ENCODE data around the gene MYBPHL. TPM values are rescaled to one million over a fixed set of nuclear protein-coding genes. Genes with fewer than 3 reads are reported as not detected.

Gene MYBPHL
- total RNA-seq, 2 donors from 2014 or later: not detected

DNA sequence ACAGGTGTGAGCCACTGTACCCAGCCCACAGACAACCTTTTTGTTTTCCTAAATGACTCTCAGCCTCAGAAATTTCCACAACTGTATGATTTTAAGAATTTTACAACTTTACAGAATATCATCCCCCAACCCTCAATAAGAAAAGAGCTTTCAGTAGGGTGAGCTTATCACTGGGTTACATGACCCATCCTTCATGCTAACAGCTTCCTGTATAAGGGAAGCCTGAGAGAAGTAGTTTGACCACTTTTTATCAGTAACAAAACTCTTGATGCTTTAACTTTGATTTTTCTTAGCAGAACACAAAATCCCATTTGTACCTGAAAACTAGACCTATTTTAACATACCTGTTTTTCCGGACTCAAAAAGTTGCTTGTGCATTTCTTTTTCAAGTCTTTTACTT lies 9.7 kb upstream of the MYBPHL start:
- Mint-ChIP-seq H3K9me3 (no peaks in the 10 kb centered on the region), H3K27me3 (ENCODE audit: insufficient read depth) (no peaks in the 10 kb centered on the region), H3K4me3 (no peak overlapping the region), H3K27ac (no peak overlapping the region), H3K36me3 (ENCODE audit: low read depth) (peaks cover 64% of the 10 kb centered on the region), H3K4me1 (peaks cover 5% of the 10 kb centered on the region)
- Histone ChIP-seq H3K27ac (ENCODE audit: low read depth, low read length) (no peak overlapping the region), H3K36me3 (ENCODE audit: control insufficient read depth, insufficient read depth, low read length) (peaks cover 57% of the 10 kb centered on the region), H3K9me3 (ENCODE audit: control insufficient read depth, low read length) (no peaks in the 10 kb centered on the region), H3K27me3 (ENCODE audit: control insufficient read depth, insufficient read depth, low read length, poor library complexity, severe bottlenecking) (no peaks in the 10 kb centered on the region), H3K4me1 (ENCODE audit: control insufficient read depth, insufficient read depth, low read length) (no peaks in the 10 kb centered on the region), H3K9ac (ENCODE audit: extremely low read depth, low read length, poor library complexity, severe bottlenecking) (no peak overlapping the region), H3K4me3 (ENCODE audit: low read length) (no peak overlapping the region)
- WGBS, 2 experiments (ENCODE audit: insufficient coverage in 1 of 2, insufficient read length in 1 of 2): 93 to 100% methylated on average over 1 of the region's 1 CpG
- TF ChIP-seq, protein P1, sequence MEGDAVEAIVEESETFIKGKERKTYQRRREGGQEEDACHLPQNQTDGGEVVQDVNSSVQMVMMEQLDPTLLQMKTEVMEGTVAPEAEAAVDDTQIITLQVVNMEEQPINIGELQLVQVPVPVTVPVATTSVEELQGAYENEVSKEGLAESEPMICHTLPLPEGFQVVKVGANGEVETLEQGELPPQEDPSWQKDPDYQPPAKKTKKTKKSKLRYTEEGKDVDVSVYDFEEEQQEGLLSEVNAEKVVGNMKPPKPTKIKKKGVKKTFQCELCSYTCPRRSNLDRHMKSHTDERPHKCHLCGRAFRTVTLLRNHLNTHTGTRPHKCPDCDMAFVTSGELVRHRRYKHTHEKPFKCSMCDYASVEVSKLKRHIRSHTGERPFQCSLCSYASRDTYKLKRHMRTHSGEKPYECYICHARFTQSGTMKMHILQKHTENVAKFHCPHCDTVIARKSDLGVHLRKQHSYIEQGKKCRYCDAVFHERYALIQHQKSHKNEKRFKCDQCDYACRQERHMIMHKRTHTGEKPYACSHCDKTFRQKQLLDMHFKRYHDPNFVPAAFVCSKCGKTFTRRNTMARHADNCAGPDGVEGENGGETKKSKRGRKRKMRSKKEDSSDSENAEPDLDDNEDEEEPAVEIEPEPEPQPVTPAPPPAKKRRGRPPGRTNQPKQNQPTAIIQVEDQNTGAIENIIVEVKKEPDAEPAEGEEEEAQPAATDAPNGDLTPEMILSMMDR (conservative IDR thresholded peaks at IDR 0.05): no peak
- no peak for DNase-seq

DNA sequence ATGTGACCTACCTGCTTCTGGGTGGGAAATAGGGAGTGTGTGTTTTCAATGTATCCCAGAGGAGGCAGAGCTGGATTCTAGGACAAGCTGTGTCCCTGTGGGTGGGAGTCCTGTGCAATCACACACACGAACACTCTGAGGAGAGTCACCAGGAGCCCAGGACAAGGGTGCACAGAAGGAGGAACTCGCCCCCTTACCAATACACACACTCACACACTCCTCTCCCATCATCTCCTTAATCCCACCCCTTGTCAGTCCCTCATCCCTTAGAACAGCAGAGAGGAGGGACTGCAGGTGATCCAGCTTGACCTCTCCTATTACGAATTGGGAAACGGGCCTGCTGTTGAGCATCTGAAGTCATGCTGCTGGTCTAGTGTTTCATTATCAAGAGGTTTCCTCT lies 8.5 kb upstream of the MYBPHL start:
- no peaks in the 10 kb centered on the region for H3K9me3 Mint-ChIP-seq
- 90 to 100% methylated on average over 2 to 4 of the region's 4 CpGs for WGBS, 2 experiments (ENCODE audit: insufficient coverage in 1 of 2, insufficient read length in 1 of 2)
- Histone ChIP-seq H3K9ac (ENCODE audit: extremely low read depth, low read length, poor library complexity, severe bottlenecking) (no peak overlapping the region), H3K9me3 (ENCODE audit: control insufficient read depth, low read length) (no peaks in the 10 kb centered on the region), H3K27me3 (ENCODE audit: control insufficient read depth, insufficient read depth, low read length, poor library complexity, severe bottlenecking) (no peaks in the 10 kb centered on the region), H3K4me3 (ENCODE audit: low read length) (no peak overlapping the region), H3K27ac (ENCODE audit: low read depth, low read length) (no peak overlapping the region), H3K36me3 (ENCODE audit: control insufficient read depth, insufficient read depth, low read length) (peaks cover 45% of the 10 kb centered on the region), H3K4me1 (ENCODE audit: control insufficient read depth, insufficient read depth, low read length) (no peaks in the 10 kb centered on the region)
- peaks cover 55% of the 10 kb centered on the region for H3K36me3 Mint-ChIP-seq (ENCODE audit: low read depth)
- peaks cover 5% of the 10 kb centered on the region for H3K4me1 Mint-ChIP-seq
- DNase-seq: no peak
- H3K27ac Mint-ChIP-seq: no peak overlapping the region
- TF ChIP-seq, protein P1 (conservative IDR thresholded peaks at IDR 0.05): no peak
- no peak overlapping the region for H3K4me3 Mint-ChIP-seq
- no peaks in the 10 kb centered on the region for H3K27me3 Mint-ChIP-seq (ENCODE audit: insufficient read depth)

DNA sequence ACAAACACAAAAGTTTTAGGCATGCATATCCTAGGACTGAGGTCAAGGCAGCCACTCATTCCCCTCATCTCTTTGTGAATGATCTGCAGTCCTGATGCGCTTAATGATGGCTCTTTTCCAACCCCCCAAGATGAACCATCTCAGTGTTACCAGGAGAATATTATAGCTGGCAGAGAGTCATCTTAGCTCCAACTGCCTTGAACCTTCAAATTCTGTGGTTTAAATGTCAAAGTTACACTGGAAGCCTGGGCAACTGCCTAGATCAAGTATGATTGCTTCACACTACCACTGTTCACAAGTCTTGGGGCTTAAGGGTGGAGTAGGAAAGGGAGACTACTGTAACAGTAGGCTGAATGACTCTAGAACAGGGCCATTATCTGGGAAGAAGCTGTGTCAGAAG lies 8.0 kb upstream of the MYBPHL start:
- Histone ChIP-seq H3K9ac (ENCODE audit: extremely low read depth, low read length, poor library complexity, severe bottlenecking) (no peak overlapping the region), H3K27ac (ENCODE audit: low read depth, low read length) (no peak overlapping the region), H3K9me3 (ENCODE audit: control insufficient read depth, low read length) (no peaks in the 10 kb centered on the region), H3K4me3 (ENCODE audit: low read length) (no peak overlapping the region), H3K36me3 (ENCODE audit: control insufficient read depth, insufficient read depth, low read length) (peaks cover 44% of the 10 kb centered on the region), H3K4me1 (ENCODE audit: control insufficient read depth, insufficient read depth, low read length) (no peaks in the 10 kb centered on the region), H3K27me3 (ENCODE audit: control insufficient read depth, insufficient read depth, low read length, poor library complexity, severe bottlenecking) (no peaks in the 10 kb centered on the region)
- no peaks in the 10 kb centered on the region for H3K9me3 Mint-ChIP-seq
- H3K27ac Mint-ChIP-seq: no peak overlapping the region
- no peaks in the 10 kb centered on the region for H3K27me3 Mint-ChIP-seq (ENCODE audit: insufficient read depth)
- peaks cover 5% of the 10 kb centered on the region for H3K4me1 Mint-ChIP-seq
- 100% methylated on average over 1 of the region's 1 CpG; no CpG with 5 or more reads in 1 of the 2 experiments for WGBS, 2 experiments (ENCODE audit: insufficient coverage in 1 of 2, insufficient read length in 1 of 2)
- H3K36me3 Mint-ChIP-seq (ENCODE audit: low read depth): peaks cover 52% of the 10 kb centered on the region
- no peak for DNase-seq
- no peak overlapping the region for H3K4me3 Mint-ChIP-seq
- TF ChIP-seq, protein P1 (conservative IDR thresholded peaks at IDR 0.05): no peak

All from endodermal cell (in vitro differentiated cells).